B cell (primary cell): ENCODE results near the gene CELA2A.

Source experiments
- CTCF ChIP-seq: fragments of 200-600 bp; IDR thresholded peaks from one replicate; pipeline ENCODE4 v1.8.0; 2022; ENCODE audit warnings: antibody characterized with exemption, mild to moderate bottlenecking
- EZH2 ChIP-seq: IDR thresholded peaks from 2 replicates; pipeline ENCODE4 v1.6.1; 2012; ENCODE audit warnings: borderline replicate concordance, low read depth, mild to moderate bottlenecking, moderate library complexity, low read length; ENCODE audit not compliant: insufficient read depth, poor library complexity, severe bottlenecking

DNA sequence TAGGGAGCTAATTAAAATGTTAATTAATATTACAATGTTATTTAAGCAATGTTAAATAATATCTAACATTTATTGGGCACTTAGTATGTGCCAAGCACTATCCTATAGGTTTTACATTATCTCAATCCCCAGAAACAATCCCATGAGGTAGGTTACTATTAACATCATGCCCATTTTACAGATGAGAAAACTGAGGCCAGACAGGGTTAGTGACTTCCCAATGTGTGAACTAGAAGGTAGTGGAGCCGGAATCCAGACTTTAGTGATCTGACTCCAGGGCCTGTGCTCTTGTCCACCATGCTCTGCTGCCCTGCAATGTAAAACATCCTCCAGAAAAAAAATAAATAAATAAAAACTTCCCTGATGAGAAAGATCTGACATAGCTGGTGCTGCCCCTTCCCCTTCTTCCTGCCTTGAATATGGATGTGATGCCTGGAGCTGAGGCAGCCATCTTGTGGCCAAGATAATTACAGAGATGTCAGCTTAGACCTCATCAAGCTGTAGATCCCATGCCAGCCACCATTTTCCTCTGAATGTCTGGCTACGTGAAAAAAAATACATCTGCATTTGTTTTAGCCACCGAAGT, 7.6 kb upstream of the CELA2A start:
- TF ChIP-seq CTCF (no peak), EZH2 (no peak)
